Endothelial cell of umbilical vein (primary cell): ENCODE data around the gene GSG1L. TPM values are rescaled to one million over a fixed set of nuclear protein-coding genes. Genes with fewer than 3 reads are reported as not detected.

Source experiments
- BruUV-seq: library from RNA; stranded (reverse); fragments of 400-500 nt; replicated peaks from 2 replicates; lab custom pipeline; 2021; lab: Mats Ljungman, UMichigan
- CTCF ChIA-PET: fragments of 300-600, 350-600 bp; sonication (Branson Sonifier 250); formaldehyde crosslinking; loops from one replicate; lab custom pipeline; 2021; ENCODE audit warnings: antibody characterized with exemption, inconsistent platforms; lab: Charles Lee
- POLR2A ChIA-PET: fragments of 300-600, 350-600 bp; sonication (Branson Sonifier 250); formaldehyde crosslinking; loops from one replicate; lab custom pipeline; 2021; ENCODE audit warnings: antibody characterized with exemption, inconsistent platforms; lab: Charles Lee
- DNase-seq: peaks from one replicate; pipeline ENCODE4 v3.0.0-alpha.2; 2011; ENCODE audit warnings: low read depth, low spot score
- FAIRE-seq: peaks from 2 replicates; lab custom pipeline; 2011; peaks lifted over from hg19 to GRCh38; lab: Jason Lieb, UNC
- H2AFZ ChIP-seq: 2 replicates; pipeline ENCODE4 v1.6.0; 2012; ENCODE audit warnings: low read depth, low read length, control low read depth, inconsistent platforms
- H3K27ac ChIP-seq: 2 replicates; pipeline ENCODE4 v1.5.1; 2011; ENCODE audit warnings: low read depth, mild to moderate bottlenecking, control low read depth, low read length, moderate library complexity; ENCODE audit not compliant: insufficient read depth
- H3K27me3 ChIP-seq, 2 experiments: 2 replicates each; pipeline versions ENCODE4 v1.6.0 to v1.6.1; 2011; ENCODE audit warnings: low read length in 2 of 2, mixed read lengths in 1 of 2; ENCODE audit not compliant: control insufficient read depth in 2 of 2, insufficient read depth in 2 of 2
- H3K36me3 ChIP-seq, 2 experiments: 2 replicates in 1 of 2; 3 replicates in 1 of 2; pipeline ENCODE4 v1.5.1; 2011; ENCODE audit warnings: low read length in 2 of 2, mild to moderate bottlenecking in 1 of 2, moderate library complexity in 1 of 2; ENCODE audit not compliant: control insufficient read depth in 2 of 2, insufficient read depth in 2 of 2; ENCODE audit errors: extremely low read depth in 1 of 2
- H3K4me1 ChIP-seq: 3 replicates; pipeline ENCODE4 v1.5.1; 2011; ENCODE audit warnings: mild to moderate bottlenecking, low read length; ENCODE audit not compliant: control insufficient read depth, insufficient read depth; ENCODE audit errors: extremely low read depth
- H3K4me2 ChIP-seq: 2 replicates; pipeline ENCODE4 v1.6.1; 2011; ENCODE audit warnings: low read length, control low read depth, mixed read lengths; ENCODE audit not compliant: insufficient read depth
- H3K4me3 ChIP-seq, 3 experiments: fragments of 200-600 bp in 1 of 3; sonication (generic), shearing (Covaris generic) in 1 of 3; replicated peaks in 1 of 3; 2 replicates each; pipeline ENCODE4 v1.5.1; 2011 to 2016; ENCODE audit warnings: control low read depth in 3 of 3, low read length in 3 of 3, mild to moderate bottlenecking in 2 of 3, inconsistent platforms in 1 of 3, low read depth in 1 of 3, moderate library complexity in 1 of 3; ENCODE audit not compliant: insufficient read depth in 1 of 3
- H3K79me2 ChIP-seq: 2 replicates; pipeline ENCODE4 v1.6.0; 2012; ENCODE audit warnings: low read length, inconsistent platforms; ENCODE audit not compliant: control insufficient read depth, insufficient read depth
- H3K9ac ChIP-seq: replicated peaks from 2 replicates; pipeline ENCODE3; 2011; ENCODE audit warnings: low read length, control low read depth; ENCODE audit not compliant: insufficient read depth; ENCODE audit errors: extremely low read depth
- H3K9me1 ChIP-seq: replicated peaks from 3 replicates; pipeline ENCODE4 v1.6.0; 2011; ENCODE audit warnings: mild to moderate bottlenecking, low read length; ENCODE audit not compliant: control insufficient read depth, insufficient read depth; ENCODE audit errors: extremely low read depth
- H3K9me3 ChIP-seq: replicated peaks from 2 replicates; pipeline ENCODE4 v1.5.1; 2012; ENCODE audit warnings: low read length, inconsistent platforms; ENCODE audit not compliant: control insufficient read depth, insufficient read depth
- H4K20me1 ChIP-seq: replicated peaks from 2 replicates; pipeline ENCODE3; 2011; ENCODE audit warnings: mild to moderate bottlenecking, low read length; ENCODE audit not compliant: control insufficient read depth, insufficient read depth; ENCODE audit errors: extremely low read depth
- EZH2 ChIP-seq: IDR thresholded peaks from 2 replicates; pipeline ENCODE4 v1.6.1; 2012; ENCODE audit warnings: borderline replicate concordance, low read depth, mild to moderate bottlenecking, moderate library complexity, low read length, inconsistent platforms; ENCODE audit not compliant: severe bottlenecking
- FOS ChIP-seq: IDR thresholded peaks from 2 replicates; pipeline ENCODE4 v1.6.1; 2011; ENCODE audit warnings: mild to moderate bottlenecking, low read length, moderate library complexity, borderline replicate concordance; ENCODE audit not compliant: insufficient read depth
- dilution Hi-C: fragments of 300-500 bp; cut with MboI; formaldehyde crosslinking; loops from one replicate; pipeline ENCODE4 v1.15.0; 2019; ENCODE audit warnings: low sequenced_read_pairs; ENCODE audit not compliant: extremely low pct_ligation_motif_present
- intact Hi-C: fragments of 100-400 bp; cut with micrococcal nuclease; formaldehyde crosslinking; loops from one replicate; pipeline ENCODE4 v1.10.0; 2022
- polyA plus RNA-seq, 4 experiments: library from polyadenylated mRNA; depleted of rRNA in 3 of 4; stranded (reverse) in 3 of 4; unstranded in 1 of 4; fragments of >200 nt; gene quantifications; 2 replicates each; pipeline versions ENCODE4 v1.2.1 to v1.2.3, GENCODE V29; 2011 to 2012; ENCODE audit warnings: missing spikeins in 1 of 4
- total RNA-seq: library from RNA; stranded (reverse); gene quantifications from 2 replicates; pipeline ENCODE4 v1.2.3, GENCODE V29; 2021
- TF ChIP-seq, protein P1 (sequence below): IDR thresholded peaks from 2 replicates; pipeline ENCODE4 v1.6.1; 2011; ENCODE audit not compliant: insufficient read depth, insufficient read length

GSG1L gene
- total and polyA plus RNA-seq, 2 donors (not counting 3 experiments of a cell fraction or from before 2014, with no cell fraction given), result 0.06 TPM; not detected in 1

DNA sequence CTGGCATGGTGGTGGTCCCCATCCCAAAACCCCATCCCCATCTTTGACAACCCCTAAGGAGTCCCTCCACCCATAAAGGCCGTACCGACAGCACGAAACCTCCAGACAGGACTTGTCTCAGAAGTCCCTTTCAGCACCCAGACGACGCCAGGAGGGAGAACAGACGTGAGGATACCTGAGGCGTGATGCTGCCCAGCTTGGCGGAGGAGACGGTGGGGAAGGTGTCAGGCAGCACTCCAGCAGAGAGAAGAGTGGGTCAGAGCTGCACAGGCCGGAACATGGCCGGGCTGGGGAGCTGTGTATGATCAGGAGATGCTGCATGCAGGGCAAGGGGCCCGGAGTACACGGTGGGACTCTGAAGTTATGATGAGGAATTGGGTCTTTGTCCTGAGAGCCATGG is 244.2 kb downstream of the GSG1L start:
- Histone ChIP-seq H3K9ac (no peak overlapping the region), H3K4me2 (no peak overlapping the region), H3K27ac (no peak overlapping the region), H3K9me1 (no peaks in the 10 kb centered on the region), H3K4me3 (no peak overlapping the region), H2AFZ (no peak overlapping the region), H3K79me2 (no peaks in the 10 kb centered on the region), H3K9me3 (no peaks in the 10 kb centered on the region), H4K20me1 (no peaks in the 10 kb centered on the region), H3K4me1 (no peaks in the 10 kb centered on the region), H3K27me3 (peaks cover 0 to 2% of the 10 kb centered on the region in 2 experiments), H3K36me3 (no peaks in the 10 kb centered on the region)
- BruUV-seq, result no TSS peak
- TF ChIP-seq FOS, result no peak
- TF ChIP-seq EZH2, result no peak
- FAIRE-seq (no peak), DNase-seq (no peak)
- ChIA-PET POLR2A (no interaction called here), CTCF (no interaction called here)
- intact Hi-C loops, result no loop called here
- dilution Hi-C loops, result no loop called here

DNA sequence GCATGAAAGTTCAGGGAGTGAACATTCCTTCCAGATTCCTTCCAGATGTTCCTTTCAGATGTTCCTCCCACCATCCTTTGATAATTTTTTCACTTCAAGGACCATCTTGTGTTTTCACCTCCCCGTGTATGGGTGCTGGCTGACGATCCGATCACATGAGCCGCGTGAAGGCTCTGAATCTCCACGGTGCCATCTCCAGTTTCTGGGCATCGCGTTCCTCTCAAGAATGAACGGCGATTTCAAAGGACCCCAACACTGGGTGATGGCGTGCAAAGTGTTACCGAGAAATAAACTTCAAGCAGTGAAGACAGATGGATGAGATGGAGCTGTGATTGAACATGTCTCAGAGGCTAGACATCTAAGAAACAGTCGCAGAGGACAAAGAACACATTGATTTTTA is 245.3 kb downstream of the GSG1L start:
- Histone ChIP-seq H3K27me3 (peaks cover 0 to 2% of the 10 kb centered on the region in 2 experiments), H3K4me2 (no peak overlapping the region), H3K9ac (no peak overlapping the region), H2AFZ (no peak overlapping the region), H3K4me3 (no peak overlapping the region), H3K4me1 (no peaks in the 10 kb centered on the region), H3K9me1 (no peaks in the 10 kb centered on the region), H3K79me2 (no peaks in the 10 kb centered on the region), H4K20me1 (no peaks in the 10 kb centered on the region), H3K9me3 (no peaks in the 10 kb centered on the region), H3K36me3 (no peaks in the 10 kb centered on the region), H3K27ac (no peak overlapping the region)
- intact Hi-C loops (no loop called here), dilution Hi-C loops (no loop called here)
- ChIA-PET POLR2A (no interaction called here), CTCF (no interaction called here)
- FAIRE-seq (peak; percentile 46), DNase-seq (no peak)
- TF ChIP-seq, protein P1, sequence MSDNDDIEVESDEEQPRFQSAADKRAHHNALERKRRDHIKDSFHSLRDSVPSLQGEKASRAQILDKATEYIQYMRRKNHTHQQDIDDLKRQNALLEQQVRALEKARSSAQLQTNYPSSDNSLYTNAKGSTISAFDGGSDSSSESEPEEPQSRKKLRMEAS, result no peak
- BruUV-seq, result no TSS peak
